WI38 (cell line): ENCODE results near the gene BTBD2.

ENCODE experiments used
- H3K4me3 ChIP-seq: 2 replicates; pipeline ENCODE4 v1.5.1; 2011; ENCODE audit warnings: low read depth, mild to moderate bottlenecking, control low read depth, low read length
- CTCF ChIP-seq: IDR thresholded peaks from 2 replicates; pipeline ENCODE4 v1.5.1; 2012; ENCODE audit warnings: low read depth, mild to moderate bottlenecking, control low read depth, low read length

Gene BTBD2

GRCh38 chr19:1947651-1948209 is 67.8 kb downstream of the BTBD2 start:
- TF ChIP-seq CTCF, result no peak
- no peak overlapping the region for H3K4me3 ChIP-seq

- no peak; the same call in 1 of the 2 replicates for TF ChIP-seq CTCF
- no peak overlapping the region for H3K4me3 ChIP-seq
Observed at GRCh38 chr19:1945899-1946298, 69.6 kb downstream of the BTBD2 start.

GRCh38 chr19:1944916-1945561 is 70.5 kb downstream of the BTBD2 start:
- no peak overlapping the region for H3K4me3 ChIP-seq
- TF ChIP-seq CTCF, result no peak

GRCh38 chr19:1944088-1944915 is 71.2 kb downstream of the BTBD2 start:
- no peak overlapping the region for H3K4me3 ChIP-seq
- TF ChIP-seq CTCF, result no peak

- no peak overlapping the region for H3K4me3 ChIP-seq
- no peak for TF ChIP-seq CTCF
Observed at GRCh38 chr19:1943661-1944087, 71.8 kb downstream of the BTBD2 start.

- TF ChIP-seq CTCF, result no peak
Observed at GRCh38 chr19:1942934-1943555, 72.5 kb downstream of the BTBD2 start.

More at GRCh38 chr19:1942934-1943555, 72.5 kb downstream of the BTBD2 start:
- H3K4me3 ChIP-seq, result peak overlapping the region; percentile 78
